ENCODE results near the gene SNRNP48.

The SNRNP48 gene

GRCh38 chr6:7559196-7559595 lies 30.8 kb upstream of the SNRNP48 start:
- DNase-seq (ENCODE audit: low read depth in 2 of 3, low spot score in 2 of 3): no peak

- no peak for DNase-seq (ENCODE audit: low read depth in 2 of 3, low spot score in 2 of 3)
Measured at GRCh38 chr6:7559651-7560385, 30.2 kb upstream of the SNRNP48 start.

GRCh38 chr6:7561153-7561964 lies 28.6 kb upstream of the SNRNP48 start:
- no peak for DNase-seq (ENCODE audit: low read depth in 2 of 3, low spot score in 2 of 3)

- no peak for DNase-seq (ENCODE audit: low read depth in 2 of 3, low spot score in 2 of 3)
Measured at GRCh38 chr6:7562769-7563168, 27.2 kb upstream of the SNRNP48 start.

- no peak for DNase-seq (ENCODE audit: low read depth in 2 of 3, low spot score in 2 of 3)
Measured at GRCh38 chr6:7566107-7566506, 23.9 kb upstream of the SNRNP48 start.

- no peak for DNase-seq (ENCODE audit: low read depth in 2 of 3, low spot score in 2 of 3)
Measured at GRCh38 chr6:7566617-7567173, 23.3 kb upstream of the SNRNP48 start.

GRCh38 chr6:7568021-7568420 lies 22.0 kb upstream of the SNRNP48 start:
- DNase-seq (ENCODE audit: low read depth in 2 of 3, low spot score in 2 of 3): no peak

- no peak for DNase-seq (ENCODE audit: low read depth in 2 of 3, low spot score in 2 of 3)
Measured at GRCh38 chr6:7569082-7569481, 20.9 kb upstream of the SNRNP48 start.

- no peak for DNase-seq (ENCODE audit: low read depth in 2 of 3, low spot score in 2 of 3)
Measured at GRCh38 chr6:7572213-7572943, 17.6 kb upstream of the SNRNP48 start.

GRCh38 chr6:7574500-7574899 lies 15.5 kb upstream of the SNRNP48 start:
- no peak for DNase-seq (ENCODE audit: low read depth in 2 of 3, low spot score in 2 of 3)

- DNase-seq (ENCODE audit: low read depth in 2 of 3, low spot score in 2 of 3): no peak
Measured at GRCh38 chr6:7578516-7578915, 11.5 kb upstream of the SNRNP48 start.

GRCh38 chr6:7578931-7579330 lies 11.1 kb upstream of the SNRNP48 start:
- no peak for DNase-seq (ENCODE audit: low read depth in 2 of 3, low spot score in 2 of 3)

GRCh38 chr6:7579851-7580250 lies 10.1 kb upstream of the SNRNP48 start:
- DNase-seq (ENCODE audit: low read depth in 2 of 3, low spot score in 2 of 3): no peak

GRCh38 chr6:7580537-7580926 lies 9.5 kb upstream of the SNRNP48 start:
- DNase-seq (ENCODE audit: low read depth in 2 of 3, low spot score in 2 of 3): no peak

GRCh38 chr6:7580927-7581618 lies 8.9 kb upstream of the SNRNP48 start:
- DNase-seq (ENCODE audit: low read depth in 2 of 3, low spot score in 2 of 3): no peak

- DNase-seq (ENCODE audit: low read depth in 2 of 3, low spot score in 2 of 3): no peak
Measured at GRCh38 chr6:7585287-7585930, 4.6 kb upstream of the SNRNP48 start.

- DNase-seq (ENCODE audit: low read depth in 2 of 3, low spot score in 2 of 3): no peak
Measured at GRCh38 chr6:7587631-7588100, 2.3 kb upstream of the SNRNP48 start.

GRCh38 chr6:7588506-7588905 lies 1.5 kb upstream of the SNRNP48 start:
- no peak for DNase-seq (ENCODE audit: low read depth in 2 of 3, low spot score in 2 of 3)

- DNase-seq (ENCODE audit: low read depth in 2 of 3, low spot score in 2 of 3): no peak
Measured at GRCh38 chr6:7589221-7589620, 777 bp upstream of the SNRNP48 start.

- DNase-seq (ENCODE audit: low read depth in 2 of 3, low spot score in 2 of 3): no peak
Measured at GRCh38 chr6:7590918-7591302, 912 bp downstream of the SNRNP48 start.
